Smooth muscle cell of the brain vasculature (primary cell): Measurements from ENCODE around the gene CADPS.

Experiments used
- DNase-seq: peaks from one replicate; pipeline ENCODE4 v3.0.0-alpha.2; 2012; ENCODE audit warnings: low read depth, low spot score

The CADPS gene

GRCh38 chr3:62812631-62813030, 62.6 kb downstream of the CADPS start:
- no peak for DNase-seq

GRCh38 chr3:62811119-62811518, 64.1 kb downstream of the CADPS start:
- no peak for DNase-seq

GRCh38 chr3:62809369-62809768, 65.8 kb downstream of the CADPS start:
- DNase-seq: no peak

- DNase-seq: no peak
Measured at GRCh38 chr3:62805580-62806277, 69.5 kb downstream of the CADPS start.

- no peak for DNase-seq
Measured at GRCh38 chr3:62805106-62805505, 70.1 kb downstream of the CADPS start.

- DNase-seq: no peak
Measured at GRCh38 chr3:62803276-62803675, 71.9 kb downstream of the CADPS start.

GRCh38 chr3:62798000-62798399, 77.2 kb downstream of the CADPS start:
- DNase-seq: no peak

- no peak for DNase-seq
Measured at GRCh38 chr3:62797132-62797531, 78.1 kb downstream of the CADPS start.

GRCh38 chr3:62795978-62796657, 79.1 kb downstream of the CADPS start:
- no peak for DNase-seq

GRCh38 chr3:62793946-62794345, 81.3 kb downstream of the CADPS start:
- no peak for DNase-seq

GRCh38 chr3:62785384-62785783, 89.8 kb downstream of the CADPS start:
- DNase-seq: no peak

- DNase-seq: no peak
Measured at GRCh38 chr3:62781121-62781520, 94.1 kb downstream of the CADPS start.

- DNase-seq: no peak
Measured at GRCh38 chr3:62777674-62778073, 97.5 kb downstream of the CADPS start.

GRCh38 chr3:62777130-62777529, 98.1 kb downstream of the CADPS start:
- DNase-seq: no peak

- no peak for DNase-seq
Measured at GRCh38 chr3:62774221-62774620, 101.0 kb downstream of the CADPS start.

- DNase-seq: no peak
Measured at GRCh38 chr3:62771331-62772072, 103.7 kb downstream of the CADPS start.

- DNase-seq: no peak
Measured at GRCh38 chr3:62768896-62769295, 106.3 kb downstream of the CADPS start.

GRCh38 chr3:62761711-62762110, 113.5 kb downstream of the CADPS start:
- DNase-seq: no peak

GRCh38 chr3:62761311-62761710, 113.9 kb downstream of the CADPS start:
- no peak for DNase-seq

GRCh38 chr3:62758296-62759066, 116.7 kb downstream of the CADPS start:
- DNase-seq: no peak

GRCh38 chr3:62757045-62757444, 118.2 kb downstream of the CADPS start:
- no peak for DNase-seq

GRCh38 chr3:62755285-62755684, 119.9 kb downstream of the CADPS start:
- no peak for DNase-seq
